ENCODE results near the gene PTPRD.

PTPRD gene

DNA sequence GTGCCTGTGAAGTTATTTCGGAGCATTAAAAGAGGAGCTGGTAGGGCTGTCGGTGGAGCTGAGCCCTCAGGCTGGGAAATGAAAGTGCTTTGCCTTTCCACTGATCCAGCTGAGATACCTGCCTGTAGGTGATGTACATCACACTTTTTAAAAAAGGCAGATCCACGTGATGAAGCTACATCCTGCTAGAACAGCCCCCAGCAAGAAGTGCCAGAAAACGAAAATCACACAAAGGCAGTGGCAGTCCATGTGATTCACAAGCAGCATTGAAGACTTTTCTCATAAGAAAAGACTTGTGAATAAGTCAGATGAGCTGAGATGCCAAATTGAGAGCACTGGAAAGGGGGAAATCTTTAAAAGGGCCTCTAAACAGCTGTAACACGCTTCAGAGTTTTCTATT is 765.1 kb downstream of the PTPRD start:
- DNase-seq = no peak

DNA sequence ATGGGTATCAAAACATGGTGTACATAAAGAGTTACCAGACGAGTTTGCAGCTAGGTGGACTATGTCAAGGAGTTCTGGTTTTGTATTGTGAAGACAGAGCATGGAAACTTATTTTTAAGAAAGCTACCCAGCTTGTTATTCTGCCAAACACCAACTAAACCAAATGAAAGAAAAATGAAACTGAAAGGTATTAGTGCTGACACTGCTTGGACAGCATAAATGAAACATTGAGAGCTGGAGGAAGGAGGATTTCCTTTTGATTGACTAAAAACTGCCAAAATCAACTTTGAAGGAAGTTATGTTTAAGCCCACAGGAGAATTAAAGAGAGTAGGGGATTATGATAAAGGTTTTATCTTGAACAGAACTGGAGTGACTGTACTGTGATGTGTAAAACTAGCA is 766.2 kb downstream of the PTPRD start:
- no peak for DNase-seq

DNA sequence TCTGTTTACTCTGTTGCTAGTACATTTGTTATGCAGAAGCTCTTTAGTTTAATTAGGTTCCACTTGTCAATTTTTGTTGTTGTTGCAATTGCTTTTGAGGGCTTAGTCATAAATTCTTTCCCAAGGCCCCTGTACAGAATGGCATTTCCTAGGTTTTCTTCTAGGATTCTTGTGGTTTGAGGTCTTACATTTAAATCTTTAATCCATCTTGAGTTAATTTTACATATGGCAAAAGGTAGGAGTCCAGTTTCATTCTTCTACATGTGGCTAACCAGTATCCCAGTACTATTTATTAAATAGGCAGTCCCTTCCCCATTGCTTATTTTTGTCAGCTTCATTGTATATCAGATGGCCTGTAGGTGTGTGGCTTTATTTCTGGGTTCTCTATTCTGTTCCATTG is 792.4 kb downstream of the PTPRD start:
- DNase-seq = no peak

DNA sequence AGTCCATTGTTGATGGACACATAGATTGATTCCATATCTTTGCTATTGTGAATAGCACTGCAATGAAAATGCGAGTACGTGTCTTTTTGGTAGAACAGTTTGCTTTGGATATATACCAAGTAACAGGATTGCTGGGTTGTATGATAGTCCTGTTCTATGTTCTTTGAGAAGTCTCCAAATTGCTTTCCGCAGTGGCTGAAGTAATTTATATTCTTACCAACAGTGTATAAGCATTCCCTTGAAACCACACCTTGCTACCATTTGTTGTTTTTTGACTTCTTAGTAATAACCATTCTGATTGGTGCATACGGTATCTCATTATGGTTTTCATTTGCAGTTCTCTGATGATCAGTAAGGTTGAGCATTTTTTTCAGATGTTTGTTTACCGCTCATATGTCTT is 792.9 kb downstream of the PTPRD start:
- no peak for DNase-seq

GRCh38 chr9:9817176-9817575 is 795.6 kb downstream of the PTPRD start:
- DNase-seq = no peak

GRCh38 chr9:9804109-9804508 is 808.7 kb downstream of the PTPRD start:
- DNase-seq = no peak

GRCh38 chr9:9799287-9799686 is 813.5 kb downstream of the PTPRD start:
- DNase-seq = no peak

- DNase-seq = no peak
Measured at GRCh38 chr9:9792144-9792857, 820.5 kb downstream of the PTPRD start.

DNA sequence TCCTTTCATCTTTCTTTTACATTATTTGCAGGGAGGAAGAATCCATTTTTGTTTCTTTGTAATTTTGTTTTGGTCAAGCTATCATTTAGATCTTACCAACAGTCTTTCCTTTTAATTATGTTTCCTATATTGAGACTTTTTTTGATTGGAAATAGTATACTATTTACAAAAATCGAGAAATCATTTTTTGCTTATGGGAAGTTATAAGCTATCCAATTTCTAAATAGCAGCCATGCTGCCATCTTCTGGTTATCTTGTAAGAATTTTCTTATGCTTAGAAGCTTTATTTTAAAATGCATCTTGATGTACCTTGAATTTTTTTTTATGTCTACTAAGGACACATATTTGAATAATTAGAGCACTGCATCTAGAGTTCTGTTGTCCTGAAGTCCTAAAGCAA is 821.2 kb downstream of the PTPRD start:
- DNase-seq = peak; percentile 6

DNA sequence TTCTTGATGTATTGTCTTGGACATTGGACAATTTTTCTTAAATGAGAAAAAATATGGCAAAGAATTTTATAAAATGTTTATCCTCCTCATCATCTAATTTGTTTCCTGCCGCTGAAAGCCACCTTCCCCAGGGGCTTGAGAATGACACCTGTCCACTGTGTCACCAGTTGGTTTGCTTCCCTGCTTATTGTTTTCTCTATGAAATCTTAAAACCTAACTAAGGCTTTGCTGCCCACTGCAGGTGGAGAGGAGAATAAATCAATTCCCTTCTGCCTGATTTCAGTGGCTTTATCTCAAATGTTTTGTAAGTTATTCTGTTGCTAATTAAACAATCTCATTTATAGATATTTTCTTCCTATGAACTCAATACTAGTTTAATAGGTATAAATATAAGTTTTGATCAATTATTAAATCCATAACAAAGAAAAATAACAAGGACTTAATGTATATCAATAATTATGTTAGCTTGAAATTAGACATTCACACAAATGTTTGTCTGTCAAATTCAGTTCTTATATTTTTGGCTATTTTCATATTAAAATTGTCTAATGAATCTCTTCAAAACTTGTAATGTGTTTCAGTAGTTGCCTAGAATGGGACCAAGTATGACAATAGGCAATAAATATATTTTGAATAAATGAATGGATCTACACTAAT is 822.5 kb downstream of the PTPRD start:
- peak; percentile 78 for DNase-seq

DNA sequence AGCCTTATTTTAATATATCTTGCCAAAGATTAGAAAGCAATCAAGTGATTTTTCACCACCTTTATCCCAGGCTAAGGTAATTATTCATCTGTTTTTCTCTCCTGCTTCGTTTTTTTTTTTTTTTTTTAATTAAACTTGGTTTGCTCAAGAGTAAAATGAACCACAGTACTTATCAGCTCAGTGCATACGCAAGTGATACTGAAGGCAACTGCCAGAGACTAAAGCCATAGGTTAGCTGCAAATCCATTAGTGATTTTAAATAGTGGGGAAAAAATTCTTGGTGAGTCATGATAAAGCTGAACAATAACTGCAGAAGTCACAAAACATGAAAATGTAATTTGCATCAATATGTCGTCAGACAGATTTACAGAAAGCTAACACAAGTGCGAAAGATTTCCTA is 829.1 kb downstream of the PTPRD start:
- DNase-seq = no peak

GRCh38 chr9:9783211-9783610 is 829.6 kb downstream of the PTPRD start:
- no peak for DNase-seq

DNA sequence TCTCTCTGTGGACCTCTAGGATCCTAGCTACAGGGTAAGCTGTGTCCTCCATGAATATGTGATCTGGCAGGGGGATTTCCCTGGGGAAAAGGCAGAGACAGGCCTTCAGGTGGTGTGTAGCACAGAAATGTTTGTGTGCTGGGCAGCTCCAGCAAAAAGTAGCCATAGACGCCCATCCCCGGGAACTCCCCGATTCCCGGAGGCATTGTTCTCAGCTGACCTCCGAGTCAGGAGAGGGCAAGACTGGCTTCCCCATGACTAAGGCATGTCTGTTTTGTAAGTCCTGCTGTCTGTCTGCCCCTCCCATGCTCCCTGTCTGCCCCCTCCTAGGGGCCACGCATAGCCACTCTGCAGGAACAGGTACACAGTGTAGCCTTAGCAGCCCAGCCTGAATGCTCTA is 834.5 kb downstream of the PTPRD start:
- no peak for DNase-seq

DNA sequence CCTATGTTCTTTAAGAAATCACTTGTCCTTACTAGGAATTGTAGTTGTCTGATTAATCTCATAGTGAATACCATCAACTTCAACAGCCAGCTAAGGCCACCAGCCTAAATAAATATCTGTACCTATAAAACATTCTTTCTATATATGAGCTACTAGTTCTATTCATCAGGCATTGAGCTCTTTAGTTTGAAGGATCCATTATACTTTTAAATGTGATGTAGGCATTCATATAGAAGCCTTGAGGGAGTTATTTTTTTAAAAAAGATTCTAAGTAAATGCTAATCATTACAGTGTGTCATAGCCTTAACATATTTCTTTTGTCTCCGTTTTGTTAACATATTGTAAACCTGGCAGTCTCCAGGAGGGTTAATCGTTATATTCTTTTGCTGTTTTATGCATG is 838.3 kb downstream of the PTPRD start:
- DNase-seq = no peak

DNA sequence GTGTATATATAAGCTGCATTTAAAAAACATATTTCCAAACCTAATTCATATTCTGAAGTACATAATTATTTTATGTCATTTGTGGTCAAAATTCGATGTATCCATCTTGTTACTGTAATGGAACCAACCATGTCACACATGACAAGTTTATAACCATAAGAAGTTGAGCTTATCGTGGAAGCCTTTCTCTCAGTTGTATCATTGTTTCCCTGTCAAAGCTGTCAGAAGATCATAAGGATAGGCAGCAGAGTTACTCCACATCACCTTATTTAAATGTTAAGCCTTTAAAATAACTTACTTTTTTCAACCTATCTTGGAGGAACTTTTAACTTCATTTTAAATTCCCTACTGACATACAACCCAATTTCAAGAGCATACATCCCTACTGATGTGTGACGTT is 841.5 kb downstream of the PTPRD start:
- no peak for DNase-seq

GRCh38 chr9:9764821-9765220 is 848.0 kb downstream of the PTPRD start:
- DNase-seq = no peak

GRCh38 chr9:9754186-9754585 is 858.6 kb downstream of the PTPRD start:
- DNase-seq = no peak

GRCh38 chr9:9753266-9753665 is 859.5 kb downstream of the PTPRD start:
- peak; percentile 13 for DNase-seq

DNA sequence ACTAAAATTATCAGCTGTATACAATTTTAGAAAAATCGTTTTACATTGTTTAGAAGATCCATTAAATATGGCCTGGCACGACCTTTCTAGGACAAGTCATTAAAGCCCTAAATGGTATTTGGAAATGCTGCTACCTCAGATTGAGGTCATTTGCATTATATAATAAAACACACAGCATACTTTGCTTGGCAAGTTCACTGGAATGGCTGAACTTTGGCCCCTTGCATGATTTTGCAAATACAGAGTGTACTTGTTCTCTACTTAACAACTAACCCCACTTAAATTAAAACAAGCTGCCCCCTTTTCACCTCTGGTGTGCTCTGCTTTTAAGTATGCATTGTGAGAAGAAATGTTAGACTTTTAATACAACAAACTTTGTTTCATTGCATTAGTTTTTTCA is 860.1 kb downstream of the PTPRD start:
- DNase-seq = no peak

GRCh38 chr9:9751996-9752395 is 860.8 kb downstream of the PTPRD start:
- no peak for DNase-seq

DNA sequence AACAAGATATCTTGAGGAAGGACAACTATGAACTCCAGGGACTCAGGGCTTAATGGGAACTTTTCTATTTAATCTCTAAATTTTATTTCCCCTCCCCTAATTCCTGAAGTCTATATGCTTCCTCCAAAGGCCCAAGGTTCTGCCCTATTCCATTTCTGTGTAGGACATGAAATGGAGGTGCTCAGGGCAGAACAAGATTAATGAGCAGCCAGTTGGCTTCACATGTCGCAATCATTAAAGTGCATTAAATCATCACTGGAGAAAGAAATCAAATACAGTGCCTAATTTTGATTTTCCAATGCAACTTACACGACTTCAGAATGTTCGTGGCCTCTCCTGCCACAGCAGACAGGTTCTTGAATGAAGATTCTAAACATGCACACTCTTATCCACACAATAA is 862.1 kb downstream of the PTPRD start:
- DNase-seq = no peak

DNA sequence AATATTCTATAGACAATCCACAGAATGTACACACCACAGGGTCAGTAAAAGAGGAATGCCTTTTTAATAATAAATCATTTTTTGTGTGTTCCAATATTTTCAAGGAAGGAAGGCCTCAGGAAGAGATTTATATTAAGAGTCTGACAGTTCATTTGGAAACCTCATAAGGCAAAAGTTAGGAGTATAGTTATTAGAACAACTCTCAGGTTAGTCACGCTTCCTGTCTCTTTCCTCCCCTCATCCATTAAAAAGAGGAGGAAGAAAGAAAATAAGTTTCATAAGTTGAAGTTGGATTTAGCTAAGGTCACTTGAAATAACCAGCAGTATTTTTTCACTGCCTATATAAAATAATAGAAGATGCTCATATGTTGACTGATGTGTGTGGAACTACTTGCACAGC is 863.2 kb downstream of the PTPRD start:
- no peak for DNase-seq

DNA sequence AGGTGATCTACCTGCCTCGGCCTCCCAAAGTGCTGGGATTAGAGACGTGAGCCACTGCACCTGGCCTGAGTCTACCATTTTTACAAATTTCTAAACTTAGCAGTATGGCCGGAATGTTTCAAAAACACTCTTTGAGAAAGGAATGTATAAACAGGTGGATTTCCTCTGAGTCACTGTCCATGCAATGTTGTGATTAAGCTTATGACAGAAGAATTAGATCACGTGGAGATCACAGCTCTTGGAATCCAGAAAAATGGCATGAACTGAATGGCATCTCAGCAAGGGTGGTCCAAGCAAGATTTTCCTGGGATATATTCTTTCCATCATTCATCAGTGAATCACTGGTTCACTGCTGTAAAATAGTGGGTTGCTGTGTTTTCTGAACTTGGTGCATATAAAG is 865.0 kb downstream of the PTPRD start:
- no peak for DNase-seq

GRCh38 chr9:9746826-9747225 is 866.0 kb downstream of the PTPRD start:
- DNase-seq = no peak

- DNase-seq = no peak
Measured at GRCh38 chr9:9743822-9744221, 869.0 kb downstream of the PTPRD start.
